Calu3 (cell line): ENCODE data around the gene GRIN2D. TPM values are rescaled to one million over a fixed set of nuclear protein-coding genes. Genes with fewer than 3 reads are reported as not detected.
"Not testable (repeated sequence)": the region's sequence is repeated elsewhere in the genome, so short reads cannot be mapped to it uniquely, and the experiment has no call there.

Experiments used
- BruUV-seq: library from RNA; stranded (reverse); fragments of 400-500 nt; replicated peaks from 2 replicates; lab custom pipeline; 2021; lab: Mats Ljungman, UMichigan
- CTCF ChIA-PET: fragments of 300-600 bp; sonication (Branson Sonifier 250); formaldehyde crosslinking; loops from one replicate; lab custom pipeline; 2022; ENCODE audit warnings: antibody characterized with exemption; lab: Charles Lee
- DNase-seq: peaks from one replicate; pipeline ENCODE4 v3.0.0; 2022
- H3K27ac Mint-ChIP-seq: one replicate; pipeline ENCODE4 v1.8.0; 2022; ENCODE audit warnings: mixed read lengths; ENCODE audit not compliant: unreplicated experiment
- H3K27me3 Mint-ChIP-seq: one replicate; pipeline ENCODE4 v1.8.0; 2022; ENCODE audit warnings: mixed read lengths; ENCODE audit not compliant: unreplicated experiment
- H3K36me3 Mint-ChIP-seq: one replicate; pipeline ENCODE4 v1.8.0; 2022; ENCODE audit warnings: mild to moderate bottlenecking, moderate library complexity, mixed read lengths; ENCODE audit not compliant: insufficient read depth, unreplicated experiment
- H3K4me1 Mint-ChIP-seq: one replicate; pipeline ENCODE4 v1.8.0; 2022; ENCODE audit warnings: mild to moderate bottlenecking, low read depth, mixed read lengths; ENCODE audit not compliant: unreplicated experiment
- H3K4me3 Mint-ChIP-seq: one replicate; pipeline ENCODE4 v1.8.0; 2022; ENCODE audit warnings: mild to moderate bottlenecking, low read depth, moderate library complexity, mixed read lengths; ENCODE audit not compliant: unreplicated experiment
- H3K9me3 Mint-ChIP-seq: one replicate; pipeline ENCODE4 v1.8.0; 2022; ENCODE audit warnings: low read depth, mixed read lengths; ENCODE audit not compliant: unreplicated experiment
- intact Hi-C: fragments of 100-400 bp; cut with micrococcal nuclease; formaldehyde crosslinking; loops from one replicate; pipeline ENCODE4 v1.10.0; 2022; ENCODE audit not compliant: unreplicated experiment
- total RNA-seq: library from RNA; stranded (reverse); gene quantifications from 2 replicates; pipeline ENCODE4 v1.2.3, GENCODE V29; 2022
- TF ChIP-seq, protein P1 (sequence below): fragments of 200-600 bp; IDR thresholded peaks from one replicate; pipeline ENCODE4 v1.8.0; 2022; ENCODE audit warnings: antibody characterized with exemption; ENCODE audit not compliant: unreplicated experiment

GRIN2D gene
- total RNA-seq, 1 experiment from 2014 or later, result not detected

DNA sequence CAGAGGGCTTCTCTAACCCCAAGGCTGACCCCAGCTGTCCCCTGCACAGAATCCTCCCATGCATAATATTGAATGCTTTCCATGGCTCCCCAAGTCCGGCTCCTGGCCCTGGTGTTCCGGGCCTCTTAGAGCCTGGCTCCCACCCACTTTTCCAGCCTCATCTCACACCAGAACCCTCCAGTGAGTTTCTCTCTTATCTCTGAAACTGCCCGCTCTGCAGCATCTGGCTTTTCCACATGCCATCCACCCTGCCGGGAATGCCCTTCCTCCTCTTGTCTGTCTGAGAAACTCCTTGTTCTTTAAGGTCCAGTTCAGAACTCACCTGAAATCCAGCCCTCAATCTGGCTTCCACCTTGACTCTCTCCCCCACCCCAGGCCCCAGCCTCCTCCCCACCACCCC lies 22.5 kb upstream of the GRIN2D start:
- CTCF ChIA-PET, result no interaction called here
- Mint-ChIP-seq H3K27me3 (peaks cover 13% of the 10 kb centered on the region), H3K4me1 (no peaks in the 10 kb centered on the region), H3K4me3 (no peak overlapping the region), H3K27ac (no peak overlapping the region), H3K9me3 (no peaks in the 10 kb centered on the region), H3K36me3 (no peaks in the 10 kb centered on the region)
- BruUV-seq, result no TSS peak
- intact Hi-C loops, result no loop called here
- no peak for DNase-seq
- TF ChIP-seq, protein P1, sequence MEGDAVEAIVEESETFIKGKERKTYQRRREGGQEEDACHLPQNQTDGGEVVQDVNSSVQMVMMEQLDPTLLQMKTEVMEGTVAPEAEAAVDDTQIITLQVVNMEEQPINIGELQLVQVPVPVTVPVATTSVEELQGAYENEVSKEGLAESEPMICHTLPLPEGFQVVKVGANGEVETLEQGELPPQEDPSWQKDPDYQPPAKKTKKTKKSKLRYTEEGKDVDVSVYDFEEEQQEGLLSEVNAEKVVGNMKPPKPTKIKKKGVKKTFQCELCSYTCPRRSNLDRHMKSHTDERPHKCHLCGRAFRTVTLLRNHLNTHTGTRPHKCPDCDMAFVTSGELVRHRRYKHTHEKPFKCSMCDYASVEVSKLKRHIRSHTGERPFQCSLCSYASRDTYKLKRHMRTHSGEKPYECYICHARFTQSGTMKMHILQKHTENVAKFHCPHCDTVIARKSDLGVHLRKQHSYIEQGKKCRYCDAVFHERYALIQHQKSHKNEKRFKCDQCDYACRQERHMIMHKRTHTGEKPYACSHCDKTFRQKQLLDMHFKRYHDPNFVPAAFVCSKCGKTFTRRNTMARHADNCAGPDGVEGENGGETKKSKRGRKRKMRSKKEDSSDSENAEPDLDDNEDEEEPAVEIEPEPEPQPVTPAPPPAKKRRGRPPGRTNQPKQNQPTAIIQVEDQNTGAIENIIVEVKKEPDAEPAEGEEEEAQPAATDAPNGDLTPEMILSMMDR, result no peak

GRCh38 chr19:48371367-48371766 lies 22.1 kb upstream of the GRIN2D start:
- no TSS peak for BruUV-seq

GRCh38 chr19:48371771-48372170 lies 21.7 kb upstream of the GRIN2D start:
- BruUV-seq, DNase-seq, intact Hi-C loops, H3K4me3 Mint-ChIP-seq, H3K9me3 Mint-ChIP-seq, H3K4me1 Mint-ChIP-seq, H3K27ac Mint-ChIP-seq, H3K36me3 Mint-ChIP-seq: not testable (repeated sequence)
- CTCF ChIA-PET, result interaction anchor here (0.6 kb wide), 1 partner anchor 217 kb away, joined by 9 read pairs; no protein-coding TSS in a partner anchor
- peaks cover 13% of the 10 kb centered on the region for H3K27me3 Mint-ChIP-seq

More at GRCh38 chr19:48371367-48371766, 22.1 kb upstream of the GRIN2D start:
- no peak overlapping the region for H3K4me3 Mint-ChIP-seq
- TF ChIP-seq, protein P1, result no peak
- intact Hi-C loops, result no loop called here
- no peaks in the 10 kb centered on the region for H3K36me3 Mint-ChIP-seq
- no peak for DNase-seq
- peaks cover 13% of the 10 kb centered on the region for H3K27me3 Mint-ChIP-seq
- no peaks in the 10 kb centered on the region for H3K9me3 Mint-ChIP-seq
- no peaks in the 10 kb centered on the region for H3K4me1 Mint-ChIP-seq
- no peak overlapping the region for H3K27ac Mint-ChIP-seq
- CTCF ChIA-PET, result no interaction called here

GRCh38 chr19:48372904-48373303 lies 20.6 kb upstream of the GRIN2D start:
- Mint-ChIP-seq H3K27me3 (peaks cover 13% of the 10 kb centered on the region), H3K4me3 (no peak overlapping the region), H3K27ac (no peak overlapping the region), H3K9me3 (no peaks in the 10 kb centered on the region), H3K4me1 (no peaks in the 10 kb centered on the region), H3K36me3 (no peaks in the 10 kb centered on the region)
- CTCF ChIA-PET, result no interaction called here
- TF ChIP-seq, protein P1, result no peak
- no peak for DNase-seq
- no TSS peak for BruUV-seq
- intact Hi-C loops, result no loop called here

DNA sequence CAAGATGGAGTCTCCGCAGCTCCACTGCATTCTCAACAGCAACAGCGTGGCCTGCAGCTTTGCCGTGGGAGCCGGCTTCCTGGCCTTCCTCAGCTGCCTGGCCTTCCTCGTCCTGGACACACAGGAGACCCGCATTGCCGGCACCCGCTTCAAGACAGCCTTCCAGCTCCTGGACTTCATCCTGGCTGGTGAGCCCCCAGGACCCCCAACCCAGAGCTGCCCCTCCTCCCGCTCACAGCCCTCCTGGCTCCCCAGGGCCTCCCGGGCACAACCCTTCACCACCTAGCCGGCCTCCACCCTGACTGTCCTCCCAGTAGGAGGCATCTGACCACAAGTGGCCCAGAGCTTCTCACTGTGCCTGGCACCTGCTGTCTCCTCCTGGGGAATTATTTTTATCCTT lies 19.9 kb upstream of the GRIN2D start:
- peaks cover 13% of the 10 kb centered on the region for H3K27me3 Mint-ChIP-seq
- H3K9me3 Mint-ChIP-seq, result no peaks in the 10 kb centered on the region
- TF ChIP-seq, protein P1, result no peak
- no peaks in the 10 kb centered on the region for H3K4me1 Mint-ChIP-seq
- CTCF ChIA-PET, result interaction anchor here (0.6 kb wide), 1 partner anchor 1218 kb away, joined by 3 read pairs; no protein-coding TSS in a partner anchor
- H3K36me3 Mint-ChIP-seq, result peaks cover 3% of the 10 kb centered on the region
- H3K4me3 Mint-ChIP-seq, result no peak overlapping the region
- no peak for DNase-seq
- no peak overlapping the region for H3K27ac Mint-ChIP-seq
- intact Hi-C loops, result no loop called here
- no TSS peak for BruUV-seq
